ENCODE data around the gene FGFR2.
"Not testable (repeated sequence)": the region's sequence is repeated elsewhere in the genome, so short reads cannot be mapped to it uniquely, and the experiment has no call there.

Gene FGFR2

GRCh38 chr10:121520526-121520925 is 77.7 kb downstream of the FGFR2 start:
- DNase-seq: not testable (repeated sequence)

GRCh38 chr10:121519901-121520493 is 78.2 kb downstream of the FGFR2 start:
- no peak for DNase-seq

GRCh38 chr10:121519411-121519810 is 78.8 kb downstream of the FGFR2 start:
- no peak for DNase-seq

GRCh38 chr10:121518333-121518732 is 79.9 kb downstream of the FGFR2 start:
- DNase-seq: no peak

GRCh38 chr10:121516093-121516865 is 82.0 kb downstream of the FGFR2 start:
- no peak for DNase-seq

GRCh38 chr10:121514141-121514865 is 83.9 kb downstream of the FGFR2 start:
- no peak for DNase-seq

- DNase-seq: no peak
These were observed 86.3 kb downstream of the FGFR2 start for GRCh38 chr10:121511943-121512342.

- DNase-seq: no peak
These were observed 86.8 kb downstream of the FGFR2 start for GRCh38 chr10:121511460-121511859.

GRCh38 chr10:121510201-121510771 is 88.0 kb downstream of the FGFR2 start:
- DNase-seq: no peak

GRCh38 chr10:121509796-121510195 is 88.4 kb downstream of the FGFR2 start:
- DNase-seq: no peak

- no peak for DNase-seq
These were observed 89.1 kb downstream of the FGFR2 start for GRCh38 chr10:121509112-121509511.

GRCh38 chr10:121503587-121504051 is 94.6 kb downstream of the FGFR2 start:
- no peak for DNase-seq

GRCh38 chr10:121501796-121502195 is 96.4 kb downstream of the FGFR2 start:
- DNase-seq: no peak

- no peak for DNase-seq
These were observed 97.4 kb downstream of the FGFR2 start for GRCh38 chr10:121500701-121501332.

- DNase-seq: no peak
These were observed 100.5 kb downstream of the FGFR2 start for GRCh38 chr10:121497513-121498470.

- DNase-seq: no peak
These were observed 102.5 kb downstream of the FGFR2 start for GRCh38 chr10:121495719-121496118.

GRCh38 chr10:121494296-121494695 is 103.9 kb downstream of the FGFR2 start:
- no peak for DNase-seq

- no peak for DNase-seq
These were observed 104.7 kb downstream of the FGFR2 start for GRCh38 chr10:121493521-121493920.

- DNase-seq: no peak
These were observed 107.2 kb downstream of the FGFR2 start for GRCh38 chr10:121490871-121491519.

GRCh38 chr10:121485436-121486139 is 112.7 kb downstream of the FGFR2 start:
- no peak for DNase-seq

- DNase-seq: no peak
These were observed 113.4 kb downstream of the FGFR2 start for GRCh38 chr10:121484816-121485215.

Measured in CD4-positive, alpha-beta T cell treated with Interleukin-15 for 1 hour (primary cell).